NAMALWA (cell line): ENCODE measurements around the gene HLCS.

ENCODE experiments used
- DNase-seq: peaks from one replicate; pipeline ENCODE4 v3.0.0-alpha.2; 2015; ENCODE audit warnings: low spot score

HLCS gene

GRCh38 chr21:36985751-36986594 is 19.5 kb upstream of the HLCS start:
- DNase-seq: no peak

GRCh38 chr21:36981977-36982700 is 15.7 kb upstream of the HLCS start:
- no peak for DNase-seq

DNA sequence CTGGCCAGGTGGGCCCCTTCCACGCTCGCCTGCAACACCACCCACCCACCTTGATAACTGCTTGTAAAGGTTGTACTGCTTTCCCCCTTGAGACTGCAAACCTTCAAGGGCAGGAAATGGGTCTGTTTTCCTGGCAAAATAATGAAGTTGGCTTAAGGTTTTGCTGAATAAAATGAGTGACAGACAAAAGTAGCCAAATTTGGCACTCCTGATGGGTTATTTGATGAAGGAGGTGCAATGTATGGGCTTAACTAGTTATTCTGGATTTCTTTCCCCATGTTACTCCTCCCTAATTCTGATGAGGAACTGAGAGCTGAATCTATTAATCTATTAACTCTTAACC is 14.6 kb upstream of the HLCS start:
- DNase-seq: no peak

GRCh38 chr21:36980280-36981048 is 14.0 kb upstream of the HLCS start:
- DNase-seq: no peak

- peak; percentile 92 for DNase-seq
Observed at GRCh38 chr21:36976882-36977651, 10.6 kb upstream of the HLCS start.

DNA sequence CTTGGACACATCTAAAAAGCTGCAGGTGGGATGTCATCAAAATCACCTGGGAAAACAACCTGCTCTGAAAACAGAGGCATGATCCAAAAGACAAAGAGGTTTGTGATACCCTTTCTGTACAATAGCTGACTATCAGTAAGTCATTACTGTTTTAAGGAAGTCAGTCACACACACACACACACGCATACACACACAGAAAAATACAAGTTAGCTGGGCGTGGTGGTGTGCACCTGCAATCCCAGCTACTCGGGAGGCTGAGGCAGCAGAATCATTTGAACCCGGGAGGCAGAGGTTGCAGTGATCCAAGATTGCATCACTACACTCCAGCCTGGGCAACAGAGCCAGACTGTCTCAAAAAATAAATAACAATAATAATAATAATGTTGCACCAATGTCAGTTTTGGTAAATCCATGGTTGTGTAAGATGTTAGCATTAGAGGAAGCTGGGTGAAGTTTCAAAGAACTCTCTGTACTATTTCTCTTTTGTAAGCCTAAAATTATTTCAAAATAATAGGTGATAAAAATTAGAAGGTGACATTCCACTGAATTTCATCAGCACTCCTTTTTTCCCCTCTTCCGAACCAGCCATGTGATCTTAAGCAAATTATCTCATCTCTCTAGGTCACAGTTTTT is 9.9 kb upstream of the HLCS start:
- no peak for DNase-seq

DNA sequence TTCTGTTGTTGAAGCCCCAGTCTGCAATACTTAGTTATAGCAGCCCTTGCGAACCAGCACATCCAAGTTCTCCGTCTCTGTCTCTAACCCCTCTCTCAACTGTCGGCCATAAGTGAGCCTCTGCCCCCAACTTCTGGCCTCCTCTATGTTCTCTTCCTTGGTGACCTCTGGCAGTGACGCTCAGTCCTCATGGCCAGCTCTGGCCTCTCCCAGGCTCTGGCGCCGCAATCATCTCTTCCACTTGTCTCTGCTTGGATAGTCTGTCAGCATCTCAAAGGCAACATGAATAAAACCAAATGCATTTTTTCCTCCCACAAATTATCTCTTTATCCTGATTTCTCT is 8.4 kb upstream of the HLCS start:
- no peak for DNase-seq

- no peak for DNase-seq
Observed at GRCh38 chr21:36973986-36974850, 7.7 kb upstream of the HLCS start.

GRCh38 chr21:36968976-36969375 is 2.5 kb upstream of the HLCS start:
- no peak for DNase-seq

GRCh38 chr21:36968414-36968813 is 1.9 kb upstream of the HLCS start:
- no peak for DNase-seq

DNA sequence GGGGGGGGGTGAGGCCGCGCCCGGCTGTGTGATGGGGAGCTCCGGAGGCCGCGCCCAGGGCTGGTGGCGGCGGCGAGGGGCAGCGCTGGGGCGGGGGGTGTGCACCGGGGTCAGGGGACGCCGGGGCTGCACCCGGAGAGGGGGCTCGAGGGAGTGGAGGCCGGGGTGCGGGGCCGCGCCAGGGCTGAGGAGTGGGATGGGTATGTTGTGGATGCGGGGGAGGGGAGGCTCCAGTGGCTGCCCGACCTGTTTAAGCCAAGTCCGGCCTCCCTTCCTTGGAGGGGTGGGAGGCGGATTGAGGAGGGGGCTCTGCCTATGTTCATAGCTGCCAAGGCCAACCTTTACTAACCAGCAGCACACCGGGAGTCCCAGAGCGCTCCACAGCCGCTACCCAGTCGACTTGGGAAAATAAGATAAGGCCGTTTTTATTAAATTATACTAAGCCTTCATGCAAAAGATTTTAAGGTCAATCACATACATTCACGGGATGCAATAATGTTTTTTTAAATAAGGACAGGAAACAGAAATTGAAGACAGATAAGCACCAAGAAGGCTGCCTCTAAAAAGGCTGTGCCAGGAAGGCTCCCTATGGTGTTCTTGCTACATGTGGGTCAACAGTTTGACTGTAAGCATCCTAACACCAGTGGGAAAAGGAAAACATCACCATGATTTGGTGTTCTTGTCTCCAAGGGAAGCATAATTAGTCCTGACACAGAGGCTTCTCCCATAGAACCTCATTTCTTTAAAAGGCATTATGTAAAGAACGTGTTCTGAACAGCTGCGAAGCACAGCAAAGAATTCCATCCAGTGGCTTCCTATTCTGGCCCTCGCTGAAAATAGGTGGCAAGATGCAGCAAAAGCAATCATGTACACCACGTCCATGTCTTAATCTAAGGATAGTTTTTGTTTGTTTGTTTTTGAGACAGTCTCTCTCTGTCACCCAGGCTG is 626 bp upstream of the HLCS start:
- peak; percentile 27 for DNase-seq

GRCh38 chr21:36965720-36966065 is 776 bp downstream of the HLCS start:
- no peak for DNase-seq

DNA sequence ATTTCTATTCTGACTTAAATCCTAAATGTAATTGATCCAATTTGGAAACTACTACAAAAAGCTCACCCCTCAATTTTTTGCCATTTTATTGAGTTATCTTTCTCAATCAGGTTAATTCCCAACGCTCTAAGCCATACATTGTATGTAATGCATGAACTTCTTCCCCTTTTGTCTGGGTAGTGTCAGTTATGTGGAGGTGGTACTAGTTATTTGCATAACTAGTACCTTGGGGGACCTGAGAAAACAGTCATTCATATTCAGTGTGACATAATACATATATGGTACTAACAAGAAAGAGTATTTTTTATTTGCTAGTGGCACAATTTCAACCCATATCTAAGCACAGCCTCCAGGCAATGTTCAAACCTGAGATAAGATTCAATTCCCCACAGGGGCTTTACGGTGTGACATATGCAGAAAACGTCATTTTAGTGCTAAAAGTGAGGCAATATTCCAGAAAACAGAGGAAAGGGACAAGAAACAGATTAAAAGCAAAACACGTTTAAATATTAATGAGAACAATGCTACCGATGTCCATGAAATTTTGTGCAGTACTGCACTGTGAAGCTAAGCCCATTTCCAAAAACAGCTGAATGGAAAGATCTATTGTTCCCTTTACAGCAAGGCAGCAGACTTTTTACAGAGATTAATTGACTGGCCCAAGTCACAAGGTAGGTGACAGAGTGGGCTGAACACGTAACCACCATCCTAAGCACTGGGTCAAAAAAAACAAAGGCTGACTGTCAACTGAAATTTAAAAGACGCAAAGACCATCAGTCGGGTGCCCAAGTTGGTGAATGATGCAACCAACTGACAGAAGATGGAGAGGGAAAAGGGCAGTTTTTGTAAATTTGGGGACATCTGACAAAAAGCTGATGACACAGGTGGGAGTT is 1.4 kb downstream of the HLCS start:
- DNase-seq: peak; percentile 33

DNA sequence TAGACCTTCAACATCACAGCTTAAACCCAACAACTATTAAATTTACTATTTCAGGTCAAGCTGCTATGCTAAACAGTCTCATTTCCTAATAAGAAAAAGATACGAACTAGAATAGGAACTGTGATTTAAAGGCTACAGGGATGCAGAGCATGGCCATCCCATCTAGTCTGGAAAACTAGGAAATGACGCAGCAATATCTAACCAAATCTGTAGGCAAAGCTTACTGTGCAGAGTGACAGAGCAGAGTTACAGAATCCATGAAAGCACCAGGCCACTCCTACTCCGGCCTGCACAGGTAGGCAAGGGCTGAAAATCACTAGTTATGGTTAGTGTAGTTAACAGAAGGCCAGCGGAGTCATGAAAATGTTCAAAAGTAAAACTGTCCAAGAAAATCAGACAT is 2.1 kb downstream of the HLCS start:
- DNase-seq: no peak

DNA sequence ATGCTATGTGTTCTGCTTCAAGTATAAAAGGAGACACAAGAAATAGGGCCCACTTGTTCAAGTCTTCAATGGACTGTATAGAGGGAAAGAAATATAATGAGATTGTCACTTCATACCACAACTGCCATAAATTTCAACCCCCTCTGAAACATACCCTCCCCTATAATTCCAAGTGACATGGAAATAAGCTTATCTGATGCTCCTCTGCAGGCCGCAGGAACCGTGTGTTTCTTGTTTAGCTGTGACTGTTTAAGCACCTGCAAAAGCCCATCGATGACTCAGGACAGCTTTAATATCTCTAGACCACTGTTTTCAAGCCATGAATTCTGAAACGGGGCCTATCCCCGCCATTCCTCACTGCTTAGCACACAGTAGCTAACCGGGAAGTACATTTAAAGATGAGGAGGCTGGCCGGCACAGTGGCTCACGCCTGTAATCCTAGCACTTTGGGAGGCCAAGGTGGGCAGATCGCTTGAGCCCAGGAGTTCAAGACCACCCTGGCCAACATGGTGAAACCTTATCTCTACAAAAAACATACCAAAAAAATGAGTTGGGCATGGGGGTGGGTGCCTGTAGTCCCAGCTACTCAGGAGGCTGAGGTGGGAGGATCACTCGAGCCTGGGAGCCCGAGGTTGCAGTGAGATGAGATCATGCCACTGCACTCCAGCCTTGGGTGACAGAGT is 4.2 kb downstream of the HLCS start:
- DNase-seq: no peak

- no peak for DNase-seq
Observed at GRCh38 chr21:36960676-36961284, 5.7 kb downstream of the HLCS start.

- no peak for DNase-seq
Observed at GRCh38 chr21:36959020-36959835, 7.2 kb downstream of the HLCS start.
